Measurements from ENCODE around the gene AUTS2. TPM values are rescaled to one million over a fixed set of nuclear protein-coding genes. Genes with fewer than 3 reads are reported as not detected.

The AUTS2 gene
- total RNA-seq, 2 experiments from 2014 or later = 17.5 to 23.8 TPM

- POLR2A ChIA-PET = no interaction called here
- Mint-ChIP-seq H3K4me3 (no peak overlapping the region), H3K27ac (no peak overlapping the region), H3K9me3 (peaks cover 1% of the 10 kb centered on the region), H3K4me1 (peaks cover 1% of the 10 kb centered on the region), H3K27me3 (peaks cover 5% of the 10 kb centered on the region), H3K36me3 (no peaks in the 10 kb centered on the region)
- ATAC-seq (ENCODE audit: low read depth) (no peak), DNase-seq (no peak)
Measured at GRCh38 chr7:70466725-70467364, 868.6 kb downstream of the AUTS2 start.

- ATAC-seq (ENCODE audit: low read depth) = no peak
- H3K27me3 Mint-ChIP-seq = peaks cover 5% of the 10 kb centered on the region
- H3K9me3 Mint-ChIP-seq = peaks cover 1% of the 10 kb centered on the region
- no peak overlapping the region for H3K4me3 Mint-ChIP-seq
- no peak for DNase-seq
- H3K36me3 Mint-ChIP-seq = no peaks in the 10 kb centered on the region
- no peak overlapping the region for H3K27ac Mint-ChIP-seq
- POLR2A ChIA-PET = no interaction called here
- H3K4me1 Mint-ChIP-seq = peaks cover 1% of the 10 kb centered on the region
Measured at GRCh38 chr7:70470746-70471145, 872.5 kb downstream of the AUTS2 start.

GRCh38 chr7:70472601-70473237 lies 874.4 kb downstream of the AUTS2 start:
- Mint-ChIP-seq H3K9me3 (peaks cover 1% of the 10 kb centered on the region), H3K27ac (no peak overlapping the region), H3K4me3 (no peak overlapping the region), H3K36me3 (no peaks in the 10 kb centered on the region), H3K27me3 (peaks cover 10% of the 10 kb centered on the region), H3K4me1 (no peaks in the 10 kb centered on the region)
- ATAC-seq (ENCODE audit: low read depth) (no peak), DNase-seq (no peak)
- POLR2A ChIA-PET = no interaction called here

GRCh38 chr7:70474639-70475234 lies 876.5 kb downstream of the AUTS2 start:
- Mint-ChIP-seq H3K4me3 (no peak overlapping the region), H3K27ac (no peak overlapping the region), H3K9me3 (no peaks in the 10 kb centered on the region), H3K27me3 (peaks cover 9% of the 10 kb centered on the region), H3K4me1 (no peaks in the 10 kb centered on the region), H3K36me3 (no peaks in the 10 kb centered on the region)
- POLR2A ChIA-PET = no interaction called here
- no peak for ATAC-seq (ENCODE audit: low read depth)
- no peak for DNase-seq

- POLR2A ChIA-PET = no interaction called here
- Mint-ChIP-seq H3K27me3 (peaks cover 9% of the 10 kb centered on the region), H3K9me3 (no peaks in the 10 kb centered on the region), H3K36me3 (no peaks in the 10 kb centered on the region), H3K4me3 (no peak overlapping the region), H3K27ac (no peak overlapping the region), H3K4me1 (no peaks in the 10 kb centered on the region)
- DNase-seq (no peak), ATAC-seq (ENCODE audit: low read depth) (no peak)
Measured at GRCh38 chr7:70477036-70478010, 879.0 kb downstream of the AUTS2 start.

GRCh38 chr7:70479153-70480021 lies 881.1 kb downstream of the AUTS2 start:
- Mint-ChIP-seq H3K27me3 (peaks cover 12% of the 10 kb centered on the region), H3K27ac (no peak overlapping the region), H3K9me3 (no peaks in the 10 kb centered on the region), H3K4me3 (no peak overlapping the region), H3K36me3 (no peaks in the 10 kb centered on the region), H3K4me1 (no peaks in the 10 kb centered on the region)
- no peak for ATAC-seq (ENCODE audit: low read depth)
- POLR2A ChIA-PET = interaction anchor here (0.7 kb wide), 1 partner anchor 539 kb away, joined by 3 read pairs; no protein-coding TSS in a partner anchor
- DNase-seq = no peak

- no peak for DNase-seq
- H3K9me3 Mint-ChIP-seq = no peaks in the 10 kb centered on the region
- H3K27ac Mint-ChIP-seq = no peak overlapping the region
- peaks cover 13% of the 10 kb centered on the region for H3K27me3 Mint-ChIP-seq
- POLR2A ChIA-PET = no interaction called here
- ATAC-seq (ENCODE audit: low read depth) = no peak
- H3K36me3 Mint-ChIP-seq = no peaks in the 10 kb centered on the region
- no peaks in the 10 kb centered on the region for H3K4me1 Mint-ChIP-seq
- no peak overlapping the region for H3K4me3 Mint-ChIP-seq
Measured at GRCh38 chr7:70480927-70481569, 882.8 kb downstream of the AUTS2 start.

- Mint-ChIP-seq H3K4me3 (no peak overlapping the region), H3K27me3 (peaks cover 13% of the 10 kb centered on the region), H3K9me3 (no peaks in the 10 kb centered on the region), H3K36me3 (no peaks in the 10 kb centered on the region), H3K4me1 (no peaks in the 10 kb centered on the region), H3K27ac (no peak overlapping the region)
- POLR2A ChIA-PET = no interaction called here
- DNase-seq (no peak), ATAC-seq (ENCODE audit: low read depth) (no peak)
Measured at GRCh38 chr7:70481570-70482123, 883.4 kb downstream of the AUTS2 start.

- Mint-ChIP-seq H3K36me3 (no peaks in the 10 kb centered on the region), H3K27me3 (peaks cover 5% of the 10 kb centered on the region), H3K4me1 (no peaks in the 10 kb centered on the region), H3K4me3 (no peak overlapping the region), H3K27ac (no peak overlapping the region), H3K9me3 (no peaks in the 10 kb centered on the region)
- POLR2A ChIA-PET = no interaction called here
- no peak for DNase-seq
- no peak for ATAC-seq (ENCODE audit: low read depth)
Measured at GRCh38 chr7:70484255-70484654, 886.0 kb downstream of the AUTS2 start.

GRCh38 chr7:70486977-70487376 lies 888.7 kb downstream of the AUTS2 start:
- Mint-ChIP-seq H3K27me3 (peaks cover 5% of the 10 kb centered on the region), H3K4me3 (no peak overlapping the region), H3K36me3 (no peaks in the 10 kb centered on the region), H3K27ac (no peak overlapping the region), H3K4me1 (no peaks in the 10 kb centered on the region), H3K9me3 (no peaks in the 10 kb centered on the region)
- DNase-seq (no peak), ATAC-seq (ENCODE audit: low read depth) (no peak)
- POLR2A ChIA-PET = no interaction called here

GRCh38 chr7:70487428-70487827 lies 889.2 kb downstream of the AUTS2 start:
- Mint-ChIP-seq H3K36me3 (no peaks in the 10 kb centered on the region), H3K27ac (no peak overlapping the region), H3K4me1 (no peaks in the 10 kb centered on the region), H3K4me3 (no peak overlapping the region), H3K9me3 (no peaks in the 10 kb centered on the region), H3K27me3 (peaks cover 6% of the 10 kb centered on the region)
- no peak for ATAC-seq (ENCODE audit: low read depth)
- POLR2A ChIA-PET = no interaction called here
- no peak for DNase-seq

GRCh38 chr7:70487886-70488285 lies 889.6 kb downstream of the AUTS2 start:
- Mint-ChIP-seq H3K4me3 (no peak overlapping the region), H3K4me1 (no peaks in the 10 kb centered on the region), H3K27me3 (peaks cover 8% of the 10 kb centered on the region), H3K27ac (no peak overlapping the region), H3K36me3 (no peaks in the 10 kb centered on the region), H3K9me3 (no peaks in the 10 kb centered on the region)
- DNase-seq (no peak), ATAC-seq (ENCODE audit: low read depth) (no peak)
- POLR2A ChIA-PET = no interaction called here

All from activated naive CD8-positive, alpha-beta T cell treated with anti-CD3 and anti-CD28 coated beads, Interleukin-2, amount 10 ng/mL, durations not matched to agents 7 days and 5 days (primary cell).